HUES48 (cell line): ENCODE measurements around the gene ZSWIM5.
"Not testable (repeated sequence)": the region's sequence is repeated elsewhere in the genome, so short reads cannot be mapped to it uniquely, and the experiment has no call there.

Source experiments
- H3K27ac ChIP-seq: one replicate; pipeline ENCODE4 v1.7.0; 2013; ENCODE audit warnings: low read depth, low read length, inconsistent platforms
- H3K27me3 ChIP-seq: 2 replicates; pipeline ENCODE4 v1.6.1; 2013; ENCODE audit warnings: mild to moderate bottlenecking, low read length; ENCODE audit not compliant: control insufficient read depth, insufficient read depth
- H3K36me3 ChIP-seq: 2 replicates; pipeline ENCODE4 v1.6.1; 2013; ENCODE audit warnings: low read length; ENCODE audit not compliant: control insufficient read depth, insufficient read depth
- H3K4me1 ChIP-seq: 2 replicates; pipeline ENCODE4 v1.6.1; 2013; ENCODE audit warnings: mild to moderate bottlenecking, low read length; ENCODE audit not compliant: control insufficient read depth, insufficient read depth
- H3K4me3 ChIP-seq: 2 replicates; pipeline ENCODE4 v1.5.1; 2013; ENCODE audit warnings: mild to moderate bottlenecking, low read depth, low read length
- H3K9ac ChIP-seq: 2 replicates; pipeline ENCODE4 v1.6.1; 2013; ENCODE audit warnings: mild to moderate bottlenecking, low read depth, low read length, moderate library complexity
- H3K9me3 ChIP-seq: 2 replicates; pipeline ENCODE4 v1.6.1; 2013; ENCODE audit warnings: low read length; ENCODE audit not compliant: control insufficient read depth, insufficient read depth

Gene ZSWIM5

DNA sequence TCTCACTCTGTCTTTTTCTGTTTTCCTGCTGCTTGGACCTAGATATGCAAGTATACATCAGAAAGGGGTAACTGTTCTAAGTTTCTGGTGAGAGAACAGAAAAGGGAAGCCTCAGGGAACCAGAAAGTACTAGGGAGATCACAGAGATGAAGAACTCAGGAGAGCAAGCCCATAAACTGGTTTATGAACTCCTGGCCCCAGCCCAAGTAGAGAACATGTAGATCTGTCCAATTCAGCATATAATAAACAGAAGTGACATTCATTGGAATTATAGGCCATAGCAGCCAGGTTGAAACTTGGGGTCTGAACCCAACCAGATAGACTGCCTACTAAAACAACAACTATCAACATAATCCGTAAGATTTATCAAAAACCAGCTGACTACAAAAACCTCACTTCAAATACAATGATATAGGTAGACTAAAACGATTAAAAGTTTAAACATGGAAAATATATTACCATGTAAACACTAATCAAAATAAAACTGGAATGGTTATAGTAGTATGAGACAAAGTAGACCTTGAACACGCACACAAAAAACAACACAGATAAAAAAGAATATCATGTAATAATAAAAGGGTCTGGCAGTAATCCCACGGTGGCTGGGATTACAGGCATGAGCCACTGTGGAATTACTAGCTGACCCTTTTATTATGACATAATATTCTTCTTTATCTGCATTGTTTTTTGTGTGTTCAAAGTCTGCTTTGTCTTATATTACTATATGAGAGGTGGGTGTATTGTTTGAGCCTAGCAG, 65.0 kb downstream of the ZSWIM5 start:
- H3K27me3 ChIP-seq: no peaks in the 10 kb centered on the region
- no peaks in the 10 kb centered on the region for H3K36me3 ChIP-seq
- no peak overlapping the region for H3K9ac ChIP-seq
- no peak overlapping the region for H3K27ac ChIP-seq
- H3K4me1 ChIP-seq: no peaks in the 10 kb centered on the region
- no peaks in the 10 kb centered on the region for H3K9me3 ChIP-seq
- H3K4me3 ChIP-seq: no peak overlapping the region

DNA sequence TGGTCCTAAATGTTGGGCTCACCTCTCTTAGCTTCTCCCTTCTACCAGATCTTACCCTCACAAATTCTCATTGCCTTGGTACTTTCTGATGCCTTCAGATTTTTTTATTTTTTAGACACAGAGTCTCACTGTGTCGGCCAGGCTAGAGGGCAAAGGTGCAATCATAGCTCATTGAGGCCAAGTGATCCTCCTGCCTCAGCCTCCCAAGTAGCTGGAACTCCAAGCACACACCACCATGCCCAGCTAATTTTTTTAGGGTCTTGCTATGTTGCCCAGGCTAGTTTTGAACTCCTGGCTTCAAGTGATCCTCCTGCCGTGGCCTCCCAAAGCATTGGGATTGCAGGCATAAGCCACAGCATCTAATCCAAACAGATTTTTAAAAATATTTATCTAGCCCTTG, 69.4 kb downstream of the ZSWIM5 start:
- Histone ChIP-seq H3K36me3 (no peaks in the 10 kb centered on the region), H3K27me3 (no peaks in the 10 kb centered on the region), H3K9me3 (no peaks in the 10 kb centered on the region), H3K4me1 (no peaks in the 10 kb centered on the region), H3K4me3 (no peak overlapping the region), H3K9ac (no peak overlapping the region), H3K27ac (no peak overlapping the region)

DNA sequence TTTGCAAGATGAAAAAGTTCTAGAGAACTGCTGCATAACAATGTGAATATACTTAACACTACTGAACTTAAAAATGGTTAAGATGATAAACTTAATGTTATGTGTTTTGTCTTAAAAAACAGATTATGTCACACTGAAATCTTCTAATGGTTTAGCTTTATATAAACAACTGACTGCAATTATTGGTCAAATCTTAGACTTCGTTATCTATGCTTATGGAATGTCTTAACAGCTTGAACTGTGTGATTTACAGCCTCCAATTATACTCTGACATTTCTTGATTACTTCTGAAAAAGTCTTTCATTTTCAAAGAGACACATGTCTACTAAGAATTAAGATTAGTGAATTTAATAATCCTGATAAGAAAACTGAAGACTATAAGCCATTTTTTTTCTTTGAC, 71.1 kb downstream of the ZSWIM5 start:
- H3K4me1 ChIP-seq: no peaks in the 10 kb centered on the region
- no peaks in the 10 kb centered on the region for H3K27me3 ChIP-seq

DNA sequence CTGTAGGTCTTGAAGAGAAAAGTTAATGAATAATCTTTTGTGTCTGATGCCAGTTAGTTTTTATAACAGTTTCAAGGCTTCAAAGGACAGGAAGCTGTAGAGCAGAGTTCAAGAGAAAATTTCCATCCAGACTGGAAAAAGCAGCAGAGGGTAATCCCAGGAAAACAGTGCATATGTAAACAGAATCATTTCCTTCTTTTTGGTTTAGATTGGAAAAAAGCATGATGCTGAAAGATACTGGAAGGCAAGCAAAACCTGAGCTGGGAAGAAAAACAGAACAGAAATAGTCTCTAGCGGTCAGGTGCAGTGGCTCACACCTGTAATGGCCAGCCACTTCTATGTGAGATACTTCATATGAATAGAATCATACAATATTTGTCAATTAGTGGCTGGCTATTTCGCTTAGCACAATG, 71.9 kb downstream of the ZSWIM5 start:
- H3K36me3 ChIP-seq: no peaks in the 10 kb centered on the region
- no peak overlapping the region for H3K4me3 ChIP-seq
- H3K9me3 ChIP-seq: no peaks in the 10 kb centered on the region
- H3K9ac ChIP-seq: no peak overlapping the region
- no peaks in the 10 kb centered on the region for H3K27me3 ChIP-seq
- no peaks in the 10 kb centered on the region for H3K4me1 ChIP-seq
- H3K27ac ChIP-seq: no peak overlapping the region

More for the DNA sequence above, 71.1 kb downstream of the ZSWIM5 start:
- Histone ChIP-seq H3K9ac (no peak overlapping the region), H3K36me3 (no peaks in the 10 kb centered on the region), H3K4me3 (no peak overlapping the region), H3K9me3 (no peaks in the 10 kb centered on the region), H3K27ac (no peak overlapping the region)

DNA sequence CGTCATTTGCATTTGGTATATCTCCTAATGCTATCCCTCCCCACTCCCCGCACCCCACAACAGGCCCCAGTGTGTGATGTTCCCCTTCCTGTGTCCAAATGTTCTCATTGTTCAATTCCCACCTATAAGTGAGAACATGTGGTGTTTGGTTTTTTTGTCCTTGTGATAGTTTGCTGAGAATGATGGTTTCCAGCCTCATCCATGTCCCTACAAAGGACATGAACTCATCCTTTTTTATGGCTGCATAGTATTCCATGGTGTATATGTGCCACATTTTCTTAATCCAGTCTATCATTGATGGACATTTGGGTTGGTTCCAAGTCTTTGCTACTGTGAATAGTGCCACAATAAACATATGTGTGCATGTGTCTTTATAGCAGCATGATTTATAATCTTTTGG, 73.7 kb downstream of the ZSWIM5 start:
- H3K27ac ChIP-seq, H3K4me1 ChIP-seq, H3K9ac ChIP-seq, H3K36me3 ChIP-seq, H3K9me3 ChIP-seq, H3K4me3 ChIP-seq, H3K27me3 ChIP-seq: not testable (repeated sequence)

DNA sequence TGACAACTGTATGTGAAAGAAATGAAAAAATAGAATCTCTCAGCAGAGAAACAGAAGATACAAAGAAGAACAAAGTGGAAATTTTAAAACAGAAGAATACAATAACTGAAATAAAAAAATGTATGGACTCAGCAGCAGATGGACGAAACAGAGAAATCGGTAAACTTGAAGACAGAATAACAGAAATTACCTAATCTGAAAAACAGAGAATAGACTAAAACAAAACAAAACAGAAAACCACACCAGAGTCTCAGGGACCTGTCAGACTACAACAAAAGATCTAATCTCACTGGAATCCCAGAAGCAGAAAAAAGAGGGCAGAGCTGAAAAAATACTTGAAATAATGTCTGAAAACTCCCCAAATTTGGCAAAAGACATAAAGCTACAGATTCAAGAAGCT, 83.0 kb downstream of the ZSWIM5 start:
- no peak overlapping the region for H3K4me3 ChIP-seq
- H3K27ac ChIP-seq: no peak overlapping the region
- no peaks in the 10 kb centered on the region for H3K4me1 ChIP-seq
- H3K27me3 ChIP-seq: no peaks in the 10 kb centered on the region
- H3K9me3 ChIP-seq: no peaks in the 10 kb centered on the region
- H3K9ac ChIP-seq: no peak overlapping the region
- no peaks in the 10 kb centered on the region for H3K36me3 ChIP-seq

DNA sequence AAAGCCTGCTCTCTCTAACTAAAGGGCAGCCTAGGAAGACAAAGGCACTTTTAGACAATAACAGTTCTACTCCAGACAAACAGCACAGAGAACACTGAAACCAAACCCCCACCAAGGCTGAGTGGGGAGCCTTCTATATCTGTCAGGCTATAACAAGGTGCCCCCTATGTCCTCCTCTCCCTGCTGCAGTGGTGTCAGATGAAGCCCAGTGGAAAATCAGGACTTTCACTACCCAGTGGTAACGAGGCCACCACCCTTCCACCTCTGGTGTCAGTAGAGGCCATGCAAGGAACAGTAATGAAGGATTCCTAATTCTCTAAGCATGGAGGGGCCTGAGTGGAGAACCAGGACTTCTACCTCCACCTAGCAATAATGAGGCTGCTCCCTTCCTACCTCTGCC, 83.7 kb downstream of the ZSWIM5 start:
- Histone ChIP-seq H3K9ac (no peak overlapping the region), H3K27ac (no peak overlapping the region), H3K9me3 (no peaks in the 10 kb centered on the region), H3K4me3 (no peak overlapping the region), H3K4me1 (no peaks in the 10 kb centered on the region), H3K36me3 (no peaks in the 10 kb centered on the region), H3K27me3 (no peaks in the 10 kb centered on the region)

DNA sequence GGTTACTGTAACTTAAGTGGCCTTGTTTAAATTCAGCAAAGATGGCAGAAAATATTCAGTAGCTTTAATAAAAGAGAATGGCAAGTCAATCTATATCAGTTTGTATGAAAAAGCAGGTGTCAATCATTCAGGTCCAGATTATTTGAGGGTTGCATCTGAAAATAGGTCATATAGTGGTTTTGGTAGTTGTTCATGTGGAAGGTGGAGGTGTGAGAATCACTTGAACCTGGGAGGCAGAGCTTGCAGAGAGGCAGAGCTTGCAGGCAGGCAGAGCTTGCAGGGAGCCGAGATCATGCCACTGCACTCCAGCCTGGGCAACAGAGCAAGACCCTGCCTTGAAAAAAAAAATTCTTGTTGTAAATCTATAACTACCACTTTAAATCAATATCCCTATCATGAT, 88.6 kb downstream of the ZSWIM5 start:
- H3K9ac ChIP-seq: no peak overlapping the region
- H3K27ac ChIP-seq: no peak overlapping the region
- no peak overlapping the region for H3K4me3 ChIP-seq
- H3K9me3 ChIP-seq: peaks cover 3% of the 10 kb centered on the region; the same call in 1 of the 2 replicates
- no peaks in the 10 kb centered on the region for H3K36me3 ChIP-seq
- H3K27me3 ChIP-seq: no peaks in the 10 kb centered on the region
- H3K4me1 ChIP-seq: no peaks in the 10 kb centered on the region

DNA sequence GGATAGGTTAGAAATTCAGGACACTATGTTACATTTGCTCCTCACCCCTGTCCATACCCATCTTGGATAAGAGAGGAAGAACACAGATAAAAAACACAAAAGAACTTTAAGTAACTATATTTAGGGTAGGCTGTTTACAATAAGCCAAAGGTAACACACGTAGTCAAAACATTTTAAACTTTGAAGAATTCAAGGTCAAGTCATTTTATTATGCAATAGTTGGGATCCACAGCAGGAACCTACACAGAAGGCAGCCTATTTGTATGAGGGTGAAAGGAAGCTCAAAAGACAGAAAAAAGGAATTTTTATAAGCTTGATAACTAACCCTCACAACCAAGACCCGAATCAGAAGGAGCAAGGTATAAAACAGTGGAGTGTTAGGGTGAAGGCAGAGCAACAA, 89.6 kb downstream of the ZSWIM5 start:
- no peaks in the 10 kb centered on the region for H3K36me3 ChIP-seq
- no peak overlapping the region for H3K9ac ChIP-seq
- H3K9me3 ChIP-seq: peaks cover 5% of the 10 kb centered on the region; the same call in 1 of the 2 replicates
- H3K27me3 ChIP-seq: no peaks in the 10 kb centered on the region
- H3K27ac ChIP-seq: no peak overlapping the region
- H3K4me1 ChIP-seq: no peaks in the 10 kb centered on the region
- H3K4me3 ChIP-seq: no peak overlapping the region

DNA sequence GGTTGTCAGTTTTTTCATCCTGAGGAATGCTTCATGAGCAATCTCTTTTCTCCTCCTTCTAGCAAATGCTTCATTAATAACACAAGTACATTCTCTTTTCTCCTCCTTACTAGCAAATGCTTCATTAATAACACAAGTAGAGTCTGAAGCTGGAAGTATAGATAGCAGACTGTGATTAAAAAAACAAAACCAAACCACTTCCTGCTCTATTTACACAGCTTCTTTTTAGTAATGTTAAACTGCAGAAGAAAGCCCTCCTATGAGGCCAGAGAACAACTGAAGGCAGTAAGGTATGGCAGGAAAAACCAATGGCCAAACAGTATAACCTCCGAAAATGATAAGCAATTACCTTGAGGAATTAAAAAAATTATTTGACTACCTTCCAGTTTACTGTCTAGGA, 90.1 kb downstream of the ZSWIM5 start:
- no peak overlapping the region for H3K27ac ChIP-seq
- H3K9ac ChIP-seq: no peak overlapping the region
- H3K9me3 ChIP-seq: peaks cover 8% of the 10 kb centered on the region; the same call in 1 of the 2 replicates
- H3K4me3 ChIP-seq: no peak overlapping the region; the same call in 1 of the 2 replicates
- no peaks in the 10 kb centered on the region for H3K36me3 ChIP-seq
- no peaks in the 10 kb centered on the region for H3K27me3 ChIP-seq
- no peaks in the 10 kb centered on the region for H3K4me1 ChIP-seq

DNA sequence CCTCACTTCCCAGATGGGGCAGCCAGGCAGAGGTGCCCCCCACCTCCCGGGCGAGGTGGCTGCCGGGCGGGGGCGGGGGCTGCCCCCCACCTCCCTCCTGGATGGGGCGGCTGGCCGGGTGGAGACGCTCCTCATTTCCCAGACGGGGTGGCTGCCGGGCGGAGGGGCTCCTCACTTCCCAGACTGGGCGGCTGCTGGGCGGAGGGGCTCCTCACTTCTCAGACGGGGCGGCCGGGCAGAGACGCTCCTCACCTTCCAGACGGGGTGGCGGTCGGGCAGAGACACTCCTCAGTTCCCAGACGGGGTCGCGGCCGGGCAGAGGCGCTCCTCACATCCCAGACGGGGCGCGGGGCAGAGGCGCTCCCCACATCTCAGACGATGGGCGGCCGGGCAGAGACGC, 91.2 kb downstream of the ZSWIM5 start:
- H3K4me3 ChIP-seq, H3K9me3 ChIP-seq, H3K27ac ChIP-seq, H3K4me1 ChIP-seq, H3K36me3 ChIP-seq, H3K9ac ChIP-seq, H3K27me3 ChIP-seq: not testable (repeated sequence)
